Measurements from ENCODE around the gene SRRM4.

DNA sequence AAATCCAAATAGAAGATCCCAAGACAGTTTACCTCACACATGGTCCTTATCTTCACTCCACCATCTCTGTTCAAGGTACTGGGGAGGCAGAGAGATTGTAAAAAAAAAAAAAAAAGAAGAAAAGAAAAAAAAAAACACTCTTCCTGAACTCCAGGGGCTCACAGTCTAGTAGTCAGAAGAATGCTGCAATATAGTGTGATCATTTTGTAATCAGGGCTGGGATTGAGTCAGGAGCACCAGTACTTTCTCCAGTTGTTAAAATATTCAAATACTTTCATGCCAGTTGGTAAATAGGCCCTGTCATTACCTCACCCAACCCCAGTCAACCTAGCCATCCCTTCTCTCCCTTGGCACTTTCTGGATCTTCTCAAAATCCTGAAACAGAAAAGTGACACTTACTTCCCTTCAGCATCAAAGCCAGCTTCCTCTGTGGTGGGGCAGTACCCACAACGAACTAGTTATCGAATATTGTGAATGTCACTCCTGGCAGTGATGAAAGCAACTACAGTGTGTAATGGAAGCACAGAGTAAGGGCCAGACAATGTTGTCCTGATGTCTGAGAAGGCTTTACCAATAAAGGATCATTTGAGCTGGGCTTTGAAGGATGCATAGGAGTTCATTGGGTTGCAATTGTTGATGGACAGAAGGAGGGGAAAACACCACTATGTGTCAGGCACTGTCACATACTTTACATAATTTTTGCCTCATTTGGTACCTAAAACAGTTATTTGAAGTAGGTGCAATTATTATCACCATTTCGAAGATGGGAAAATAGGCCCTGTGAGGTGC, 153.1 kb downstream of the SRRM4 start:
- TF ChIP-seq, protein P1, sequence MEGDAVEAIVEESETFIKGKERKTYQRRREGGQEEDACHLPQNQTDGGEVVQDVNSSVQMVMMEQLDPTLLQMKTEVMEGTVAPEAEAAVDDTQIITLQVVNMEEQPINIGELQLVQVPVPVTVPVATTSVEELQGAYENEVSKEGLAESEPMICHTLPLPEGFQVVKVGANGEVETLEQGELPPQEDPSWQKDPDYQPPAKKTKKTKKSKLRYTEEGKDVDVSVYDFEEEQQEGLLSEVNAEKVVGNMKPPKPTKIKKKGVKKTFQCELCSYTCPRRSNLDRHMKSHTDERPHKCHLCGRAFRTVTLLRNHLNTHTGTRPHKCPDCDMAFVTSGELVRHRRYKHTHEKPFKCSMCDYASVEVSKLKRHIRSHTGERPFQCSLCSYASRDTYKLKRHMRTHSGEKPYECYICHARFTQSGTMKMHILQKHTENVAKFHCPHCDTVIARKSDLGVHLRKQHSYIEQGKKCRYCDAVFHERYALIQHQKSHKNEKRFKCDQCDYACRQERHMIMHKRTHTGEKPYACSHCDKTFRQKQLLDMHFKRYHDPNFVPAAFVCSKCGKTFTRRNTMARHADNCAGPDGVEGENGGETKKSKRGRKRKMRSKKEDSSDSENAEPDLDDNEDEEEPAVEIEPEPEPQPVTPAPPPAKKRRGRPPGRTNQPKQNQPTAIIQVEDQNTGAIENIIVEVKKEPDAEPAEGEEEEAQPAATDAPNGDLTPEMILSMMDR (IDR thresholded peaks at IDR 0.05; ENCODE audit: insufficient read depth, low read length) = no peak
- no peak for TF ChIP-seq POLR2AphosphoS5 (IDR thresholded peaks at IDR 0.05; ENCODE audit: low read depth)

Data from HL-60 (cell line).